Memory B cell (primary cell): Measurements from ENCODE around the gene KIR2DL4.
"Not testable (repeated sequence)": the region's sequence is repeated elsewhere in the genome, so short reads cannot be mapped to it uniquely, and the experiment has no call there.

ENCODE experiments used
- ATAC-seq: fragments of 150-1000 bp; cut with Tn5 transposase; 2 replicates; pipeline ENCODE4 v1.10.0; 2021; ENCODE audit warnings: low read depth, mild to moderate bottlenecking, moderate library complexity
- DNase-seq, 2 donors: peaks; one replicate each; pipeline ENCODE4 v3.0.0; 2022; ENCODE audit warnings: low spot score in 2 of 2
- H3K27ac Mint-ChIP-seq: one replicate; pipeline ENCODE4 v1.8.0; 2022; ENCODE audit warnings: mild to moderate bottlenecking, moderate library complexity, mixed read lengths
- H3K27me3 Mint-ChIP-seq: one replicate; pipeline ENCODE4 v1.8.0; 2022; ENCODE audit warnings: mixed read lengths
- H3K36me3 Mint-ChIP-seq: one replicate; pipeline ENCODE4 v1.8.0; 2022; ENCODE audit warnings: mild to moderate bottlenecking, mixed read lengths
- H3K4me1 Mint-ChIP-seq: one replicate; pipeline ENCODE4 v1.8.0; 2022; ENCODE audit warnings: mixed read lengths
- H3K4me3 Mint-ChIP-seq: one replicate; pipeline ENCODE4 v1.8.0; 2022; ENCODE audit warnings: mild to moderate bottlenecking, moderate library complexity, mixed read lengths
- H3K9me3 Mint-ChIP-seq: one replicate; pipeline ENCODE4 v1.8.0; 2022; ENCODE audit warnings: mixed read lengths

The KIR2DL4 gene

GRCh38 chr19:54803410-54803809 is at the start of gene KIR2DL4:
Gene KIR2DL4, plus strand, starts transcription at chr19:54803610. Its CDS starts 42 bp downstream, at chr19:54803652.
- Mint-ChIP-seq H3K36me3 (no peaks in the 10 kb centered on the region), H3K9me3 (peaks cover 11% of the 10 kb centered on the region), H3K4me1 (no peaks in the 10 kb centered on the region), H3K27ac (no peak within 1 kb of the TSS), H3K27me3 (peaks cover 22% of the 10 kb centered on the region), H3K4me3 (no peak within 1 kb of the TSS)
- DNase-seq (no peak), ATAC-seq (no peak)

GRCh38 chr19:54756204-54757110 is 47.0 kb upstream of the KIR2DL4 start:
- H3K9me3 Mint-ChIP-seq: peaks cover 11% of the 10 kb centered on the region
- not testable (repeated sequence) for DNase-seq

GRCh38 chr19:54758577-54758976 is 44.8 kb upstream of the KIR2DL4 start:
- peaks cover 11% of the 10 kb centered on the region for H3K9me3 Mint-ChIP-seq
- not testable (repeated sequence) for H3K36me3 Mint-ChIP-seq, ATAC-seq, H3K4me3 Mint-ChIP-seq, H3K4me1 Mint-ChIP-seq, H3K27ac Mint-ChIP-seq, DNase-seq, H3K27me3 Mint-ChIP-seq

More at GRCh38 chr19:54756204-54757110, 47.0 kb upstream of the KIR2DL4 start:
- H3K27ac Mint-ChIP-seq, ATAC-seq, H3K4me1 Mint-ChIP-seq, H3K4me3 Mint-ChIP-seq, H3K36me3 Mint-ChIP-seq: not testable (repeated sequence)
- H3K27me3 Mint-ChIP-seq: peaks cover 11% of the 10 kb centered on the region

- H3K27ac Mint-ChIP-seq, H3K4me1 Mint-ChIP-seq, ATAC-seq, DNase-seq, H3K36me3 Mint-ChIP-seq, H3K4me3 Mint-ChIP-seq: not testable (repeated sequence)
- Mint-ChIP-seq H3K27me3 (peaks cover 10% of the 10 kb centered on the region), H3K9me3 (peaks cover 12% of the 10 kb centered on the region)
These were observed 39.2 kb upstream of the KIR2DL4 start for GRCh38 chr19:54764219-54764618.

GRCh38 chr19:54766464-54766863 is 36.9 kb upstream of the KIR2DL4 start:
- H3K9me3 Mint-ChIP-seq, H3K36me3 Mint-ChIP-seq, H3K4me1 Mint-ChIP-seq, ATAC-seq, H3K27ac Mint-ChIP-seq, H3K4me3 Mint-ChIP-seq, DNase-seq: not testable (repeated sequence)
- peaks cover 10% of the 10 kb centered on the region for H3K27me3 Mint-ChIP-seq

- not testable (repeated sequence) for H3K27ac Mint-ChIP-seq, H3K9me3 Mint-ChIP-seq, H3K4me1 Mint-ChIP-seq, DNase-seq, H3K36me3 Mint-ChIP-seq, ATAC-seq, H3K4me3 Mint-ChIP-seq
- H3K27me3 Mint-ChIP-seq: peaks cover 13% of the 10 kb centered on the region
These were observed 33.8 kb upstream of the KIR2DL4 start, which contains the start of gene KIR2DL1 for GRCh38 chr19:54769646-54770045. Gene KIR2DL1, plus strand, starts transcription at chr19:54769793. Its CDS starts 58 bp downstream, at chr19:54769851.

GRCh38 chr19:54770511-54770910 is 32.9 kb upstream of the KIR2DL4 start:
- not testable (repeated sequence) for H3K27ac Mint-ChIP-seq, ATAC-seq, H3K4me1 Mint-ChIP-seq, H3K36me3 Mint-ChIP-seq, H3K9me3 Mint-ChIP-seq, H3K4me3 Mint-ChIP-seq, DNase-seq
- H3K27me3 Mint-ChIP-seq: peaks cover 11% of the 10 kb centered on the region

- H3K4me1 Mint-ChIP-seq, H3K36me3 Mint-ChIP-seq, H3K4me3 Mint-ChIP-seq, H3K9me3 Mint-ChIP-seq, ATAC-seq, H3K27ac Mint-ChIP-seq, DNase-seq: not testable (repeated sequence)
- H3K27me3 Mint-ChIP-seq: peaks cover 11% of the 10 kb centered on the region
These were observed 32.1 kb upstream of the KIR2DL4 start for GRCh38 chr19:54771018-54771960.

GRCh38 chr19:54772666-54773065 is 30.7 kb upstream of the KIR2DL4 start:
- H3K36me3 Mint-ChIP-seq, H3K4me1 Mint-ChIP-seq, H3K27me3 Mint-ChIP-seq, H3K9me3 Mint-ChIP-seq, H3K4me3 Mint-ChIP-seq, DNase-seq, ATAC-seq, H3K27ac Mint-ChIP-seq: not testable (repeated sequence)

GRCh38 chr19:54775095-54775815 is 28.2 kb upstream of the KIR2DL4 start:
- DNase-seq, H3K4me3 Mint-ChIP-seq, H3K27ac Mint-ChIP-seq, H3K36me3 Mint-ChIP-seq, H3K4me1 Mint-ChIP-seq, ATAC-seq, H3K9me3 Mint-ChIP-seq: not testable (repeated sequence)
- peaks cover 10% of the 10 kb centered on the region for H3K27me3 Mint-ChIP-seq

- H3K27me3 Mint-ChIP-seq, H3K27ac Mint-ChIP-seq, H3K36me3 Mint-ChIP-seq, DNase-seq, ATAC-seq, H3K4me3 Mint-ChIP-seq, H3K9me3 Mint-ChIP-seq, H3K4me1 Mint-ChIP-seq: not testable (repeated sequence)
These were observed 27.6 kb upstream of the KIR2DL4 start for GRCh38 chr19:54775830-54776229.

- not testable (repeated sequence) for H3K9me3 Mint-ChIP-seq, H3K36me3 Mint-ChIP-seq, H3K27ac Mint-ChIP-seq, H3K27me3 Mint-ChIP-seq, H3K4me3 Mint-ChIP-seq, DNase-seq, ATAC-seq, H3K4me1 Mint-ChIP-seq
These were observed 25.6 kb upstream of the KIR2DL4 start for GRCh38 chr19:54777851-54778250.

- H3K4me1 Mint-ChIP-seq, DNase-seq, H3K27ac Mint-ChIP-seq, H3K9me3 Mint-ChIP-seq, ATAC-seq, H3K4me3 Mint-ChIP-seq, H3K27me3 Mint-ChIP-seq, H3K36me3 Mint-ChIP-seq: not testable (repeated sequence)
These were observed 24.5 kb upstream of the KIR2DL4 start for GRCh38 chr19:54778896-54779295.
